ENCODE data around the gene ZDHHC14. TPM values are rescaled to one million over a fixed set of nuclear protein-coding genes. Genes with fewer than 3 reads are reported as not detected.

The ZDHHC14 gene
- total and polyA plus RNA-seq, 2 of the 8 experiments (the other 6 are each of a cell fraction or from before 2014, with no cell fraction given) = 2.9 to 5.3 TPM

GRCh38 chr6:157434349-157435033, 53.5 kb downstream of the ZDHHC14 start:
- Histone ChIP-seq H2BK15ac (ENCODE audit: low read length) (no peak overlapping the region), H4K5ac (ENCODE audit: insufficient read length, low read depth, low read length) (no peak overlapping the region), H4K91ac (replicated peaks; ENCODE audit: insufficient read length, low read length) (no peak overlapping the region), H4K20me1 (replicated peaks in 1 of 2; ENCODE audit: control insufficient read depth in 1 of 2, insufficient read depth in 2 of 2, low read length in 2 of 2) (no peaks in the 10 kb centered on the region), H3K23me2 (ENCODE audit: low read depth, low read length) (peaks cover 2% of the 10 kb centered on the region; the same call in 1 of the 2 replicates), H2AFZ (ENCODE audit: low read length) (no peak overlapping the region), H3K36me3 (ENCODE audit: control insufficient read depth in 2 of 4, insufficient read depth in 4 of 4, low read length in 3 of 4) (no peaks in the 10 kb centered on the region), H3K4ac (replicated peaks; ENCODE audit: insufficient read length, low read depth, low read length) (no peak overlapping the region), H3K27me3 (replicated peaks in 1 of 4; ENCODE audit: control insufficient read depth in 3 of 4, extremely low read depth in 1 of 4, insufficient read depth in 3 of 4, low read length in 3 of 4) (no peaks in the 10 kb centered on the region), H3K4me2 (ENCODE audit: insufficient read depth in 1 of 2, low read depth in 2 of 2, low read length in 2 of 2) (no peak overlapping the region), H2BK12ac (ENCODE audit: low read depth, low read length) (no peak overlapping the region), H3K14ac (ENCODE audit: insufficient read length) (no peak overlapping the region), H4K8ac (ENCODE audit: extremely low read depth, insufficient read depth, low read length) (no peak overlapping the region), H3K9ac (replicated peaks in 1 of 4; ENCODE audit: extremely low read depth in 1 of 4, low read depth in 3 of 4, low read length in 3 of 4) (no peak overlapping the region), H3K23ac (ENCODE audit: insufficient read length) (no peak overlapping the region), H3K56ac (replicated peaks; ENCODE audit: insufficient read length, low read depth, low read length) (no peak overlapping the region), H3K9me3 (ENCODE audit: insufficient read depth in 2 of 2, low read depth in 1 of 2, low read length in 1 of 2) (no peaks in the 10 kb centered on the region), H2BK5ac (ENCODE audit: low read depth, low read length) (no peak overlapping the region), H2BK120ac (replicated peaks; ENCODE audit: low read depth, low read length) (no peak overlapping the region), H2BK20ac (ENCODE audit: low read length) (no peak overlapping the region), H3K79me2 (ENCODE audit: control insufficient read depth in 1 of 2, insufficient read depth in 2 of 2, low read length in 2 of 2) (no peaks in the 10 kb centered on the region), H3K18ac (ENCODE audit: extremely low read depth, low read length) (no peak overlapping the region), H3K4me1 (replicated peaks in 1 of 4; ENCODE audit: control insufficient read depth in 3 of 4, insufficient read depth in 4 of 4, low read length in 3 of 4) (peaks cover 3 to 9% (median 6%) of the 10 kb centered on the region in 4 experiments), H3K27ac (ENCODE audit: low read depth, low read length) (no peak overlapping the region), H3K79me1 (ENCODE audit: low read depth, low read length) (no peaks in the 10 kb centered on the region; the same call in 1 of the 2 replicates), H2AK5ac (ENCODE audit: low read depth, low read length) (no peak overlapping the region), H3K4me3 (ENCODE audit: extremely low read depth in 1 of 4, insufficient read depth in 2 of 4, low read depth in 3 of 4, low read length in 4 of 4) (no peak overlapping the region)
- WGBS, 2 experiments (ENCODE audit: extremely low coverage in 1 of 2, insufficient coverage in 1 of 2, insufficient read length in 1 of 2, insufficient replicate concordance in 2 of 2, low coverage in 1 of 2, low lambda C conversion rate in 2 of 2, missing lambda C conversion rate in 1 of 2) = 87% methylated on average over 13 of the region's 13 CpGs; no CpG with 5 or more reads in 1 of the 2 experiments
- FAIRE-seq = no peak
- CTCF ChIA-PET (ENCODE audit: partially characterized antibody) = interaction anchor here (0.8 to 1.3 kb wide), 4 partner anchors 9 to 233 kb away, joined by 3 to 5 read pairs (median 3); no protein-coding TSS in a partner anchor
- no peak for DNase-seq (ENCODE audit: low read depth in 1 of 2, low spot score in 2 of 2)
- POLR2A ChIA-PET (ENCODE audit: partially characterized antibody) = no interaction called here
- TF ChIP-seq CTCF (IDR thresholded peaks at IDR 0.05; ENCODE audit: control extremely low read depth in 1 of 3, insufficient read depth in 1 of 3, low read depth in 1 of 3, low read length in 3 of 3) (no peak), SP1 (IDR thresholded peaks at IDR 0.05; ENCODE audit: low read depth, low read length) (no peak), CREB1 (IDR thresholded peaks at IDR 0.05) (no peak), KDM5A (IDR thresholded peaks at IDR 0.05; ENCODE audit: low read length) (no peak), SP2 (IDR thresholded peaks at IDR 0.05; ENCODE audit: low read length) (no peak), PHF8 (conservative IDR thresholded peaks at IDR 0.05; ENCODE audit: low read depth, low read length) (no peak), JUND (IDR thresholded peaks at IDR 0.05; ENCODE audit: low read length) (no peak), CBX8 (IDR thresholded peaks at IDR 0.05; ENCODE audit: borderline replicate concordance, low read depth, low read length) (no peak), HDAC6 (IDR thresholded peaks at IDR 0.05; ENCODE audit: low read depth, low read length) (no peak), RNF2 (IDR thresholded peaks at IDR 0.05; ENCODE audit: borderline replicate concordance, low read depth, low read length, missing control alignments, poor library complexity, severe bottlenecking) (no peak)
